GM12878 (cell line): Measurements from ENCODE around the gene PADI2. TPM values are rescaled to one million over a fixed set of nuclear protein-coding genes. Genes with fewer than 3 reads are reported as not detected.

Source experiments
- ATAC-seq: fragments of 200-7000 bp; cut with Tn5 transposase; 3 replicates; pipeline ENCODE4 v1.9.1; 2020; ENCODE audit warnings: mild to moderate bottlenecking, moderate library complexity
- BruUV-seq: library from RNA; stranded (reverse); fragments of 400-500 nt; replicated peaks from 2 replicates; lab custom pipeline; 2021; lab: Mats Ljungman, UMichigan
- CTCF ChIA-PET: fragments of 300-600 bp; sonication (Branson Sonifier 250); formaldehyde crosslinking; extraction: SDS; loops from one replicate; lab custom pipeline; 2021; ENCODE audit warnings: inconsistent platforms; lab: Yijun Ruan, JAX
- POLR2A ChIA-PET: fragments of 350-600 bp; formaldehyde crosslinking; extraction: SDS; loops from one replicate; lab custom pipeline; 2021; ENCODE audit warnings: inconsistent platforms; lab: Charles Lee
- RAD21 ChIA-PET: fragments of 300-600 bp; sonication (Branson Sonifier 250); formaldehyde crosslinking; loops from one replicate; lab custom pipeline; 2023; ENCODE audit warnings: antibody characterized with exemption; ENCODE audit not compliant: unreplicated experiment; lab: Charles Lee
- SMC1A ChIA-PET: fragments of 300-600 bp; sonication (Branson Sonifier 250); formaldehyde crosslinking; loops from one replicate; lab custom pipeline; 2023; ENCODE audit not compliant: unreplicated experiment, uncharacterized antibody; lab: Charles Lee
- DNase-seq: peaks from one replicate; pipeline ENCODE4 v3.0.0-alpha.2; 2011; ENCODE audit warnings: low read depth, low spot score
- FAIRE-seq: peaks from 3 replicates; lab custom pipeline; 2011; peaks lifted over from hg19 to GRCh38; lab: Jason Lieb, UNC
- H2AFZ ChIP-seq: 2 replicates; pipeline ENCODE4 v1.6.0; 2011; ENCODE audit warnings: low read depth, low read length, control low read depth; ENCODE audit not compliant: control insufficient read depth
- H3K27ac ChIP-seq: 2 replicates; pipeline ENCODE4 v1.5.1; 2011; ENCODE audit warnings: control low read depth; ENCODE audit not compliant: control insufficient read depth, insufficient read depth
- H3K27me3 ChIP-seq, 2 experiments: replicated peaks in 1 of 2; 2 replicates each; pipeline versions ENCODE4 v1.6.0 to v1.6.1; 2011; ENCODE audit warnings: low read length in 1 of 2; ENCODE audit not compliant: control insufficient read depth in 2 of 2, insufficient read depth in 2 of 2
- H3K36me3 ChIP-seq, 2 experiments: 2 replicates each; pipeline ENCODE4 v1.5.1; 2011; ENCODE audit warnings: low read length in 1 of 2; ENCODE audit not compliant: control insufficient read depth in 2 of 2, insufficient read depth in 2 of 2
- H3K4me1 ChIP-seq: 2 replicates; pipeline ENCODE4 v1.6.1; 2011; ENCODE audit warnings: mild to moderate bottlenecking, low read length, moderate library complexity, mixed read lengths; ENCODE audit not compliant: control insufficient read depth, insufficient read depth
- H3K4me2 ChIP-seq: 2 replicates; pipeline ENCODE4 v1.6.0; 2011; ENCODE audit warnings: control low read depth; ENCODE audit not compliant: control insufficient read depth, insufficient read depth
- H3K4me3 ChIP-seq: fragments of 200-600 bp; sonication (generic); 2 replicates; pipeline ENCODE4 v1.5.1; 2016
- H3K79me2 ChIP-seq: 2 replicates; pipeline ENCODE4 v1.6.0; 2011; ENCODE audit warnings: low read length; ENCODE audit not compliant: control insufficient read depth, insufficient read depth
- H3K9ac ChIP-seq: 2 replicates; pipeline ENCODE4 v1.8.0; 2011; ENCODE audit warnings: low read length, control low read depth, mixed read lengths; ENCODE audit not compliant: control insufficient read depth, insufficient read depth
- H3K9me3 ChIP-seq: replicated peaks from 3 replicates; pipeline ENCODE4 v1.5.1; 2011; ENCODE audit warnings: mild to moderate bottlenecking, low read length; ENCODE audit not compliant: control insufficient read depth, insufficient read depth
- H4K20me1 ChIP-seq: 2 replicates; pipeline ENCODE4 v1.6.0; 2011; ENCODE audit not compliant: control insufficient read depth, insufficient read depth
- CEBPZ ChIP-seq: fragments of 150-350 bp; IDR thresholded peaks from 2 replicates; pipeline ENCODE4 v1.6.1; 2016; ENCODE audit warnings: low read depth, low read length
- IKZF1 ChIP-seq: fragments of 450-650 bp; conservative IDR thresholded peaks from 2 replicates; pipeline ENCODE4 v1.6.1; 2017; ENCODE audit warnings: antibody characterized with exemption, mild to moderate bottlenecking
- KAT2A ChIP-seq: conservative IDR thresholded peaks from 2 replicates; pipeline ENCODE4 v1.6.1; 2011; ENCODE audit warnings: low read depth, low read length; ENCODE audit not compliant: control insufficient read depth
- MYB ChIP-seq: fragments of 150-350 bp; IDR thresholded peaks from 2 replicates; pipeline ENCODE4 v1.6.1; 2014; ENCODE audit warnings: mild to moderate bottlenecking, low read depth, low read length, borderline replicate concordance
- SIN3A ChIP-seq: IDR thresholded peaks from 2 replicates; pipeline ENCODE4 v1.6.1; 2012; ENCODE audit warnings: low read depth, low read length, improper control_type of control experiment
- SRF ChIP-seq, 2 experiments: IDR thresholded peaks; 2 replicates each; pipeline ENCODE4 v1.6.1; 2011; ENCODE audit warnings: low read depth in 2 of 2, low read length in 2 of 2, mild to moderate bottlenecking in 1 of 2, moderate library complexity in 1 of 2
- ZNF24 ChIP-seq: fragments of 450-650 bp; IDR thresholded peaks from 2 replicates; pipeline ENCODE4 v1.6.1; 2017; ENCODE audit warnings: antibody characterized with exemption, mild to moderate bottlenecking
- ZNF687 ChIP-seq: fragments of 450-650 bp; IDR thresholded peaks from 2 replicates; pipeline ENCODE4 v1.6.1; 2017; ENCODE audit warnings: mild to moderate bottlenecking, moderate library complexity
- WGBS: methylation state at CpG from one replicate; pipeline ENCODE4 v1.1.6; 2016; ENCODE audit warnings: low lambda C conversion rate; ENCODE audit not compliant: insufficient replicate concordance, insufficient coverage; ENCODE audit errors: missing lambda C conversion rate; 5-methylcytosine and 5-hydroxymethylcytosine counted together
- in situ Hi-C: fragments of 300-500 bp; cut with MboI; formaldehyde crosslinking; loops from 9 replicates; pipeline ENCODE4 v1.14.3; 2018; ENCODE audit warnings: mixed read lengths
- intact Hi-C: fragments of 100-400 bp; cut with micrococcal nuclease; formaldehyde crosslinking; loops from one replicate; pipeline ENCODE4 v1.14.2; 2022; ENCODE audit not compliant: unreplicated experiment
- polyA plus RNA-seq, 11 experiments: library from polyadenylated mRNA; depleted of rRNA in 4 of 11; unstranded in 6 of 11; stranded (reverse) in 5 of 11; fragments of >200 nt; fragmentation: Nextera tagmentation in 4 of 11; fragmentation: Illumina TruSeq in 1 of 11; extraction: Ambion mirVana in 4 of 11; extraction: Trizol in 1 of 11; gene quantifications; 1 replicate in 1 of 11; 2 replicates in 10 of 11; pipeline versions ENCODE4 v1.2.1 to v1.2.3, GENCODE V29; 2011 to 2016; ENCODE audit warnings: inconsistent platforms in 2 of 11, missing spikeins in 2 of 11, low read depth in 1 of 11
- total RNA-seq, 4 experiments: library from RNA; depleted of rRNA in 3 of 4; stranded (reverse); fragments of >200 nt in 3 of 4; fragmentation: Illumina TruSeq in 1 of 4; extraction: Trizol in 1 of 4; gene quantifications; 2 replicates each; pipeline versions ENCODE4 v1.2.1 to v1.2.3, GENCODE V29; 2013 to 2021

The PADI2 gene
- total and polyA plus RNA-seq, 10 of the 15 experiments (the other 5 are each of a cell fraction or from before 2014, with no cell fraction given): 0.05 to 3.0 (median 0.10) TPM; not detected in 1

- Histone ChIP-seq H4K20me1 (no peaks in the 10 kb centered on the region), H3K36me3 (no peaks in the 10 kb centered on the region), H3K4me3 (no peak overlapping the region), H3K4me2 (no peak overlapping the region), H2AFZ (no peak overlapping the region), H3K9me3 (peaks cover 2% of the 10 kb centered on the region; the same call in 2 of the 3 replicates), H3K27me3 (no peaks in the 10 kb centered on the region), H3K27ac (no peak overlapping the region), H3K79me2 (no peaks in the 10 kb centered on the region), H3K4me1 (no peaks in the 10 kb centered on the region), H3K9ac (no peak overlapping the region)
- ChIA-PET POLR2A (no interaction called here), CTCF (interaction anchor here (1.1 to 1.4 kb wide), 4 partner anchors 9 to 171 kb away, joined by 3 to 8 read pairs (median 3); no protein-coding TSS in a partner anchor), RAD21 (interaction anchor here (0.9 to 1.8 kb wide), 2 partner anchors 62 to 172 kb away, joined by 3 to 5 read pairs; no protein-coding TSS in a partner anchor), SMC1A (interaction anchor here (1.3 to 1.8 kb wide), 2 partner anchors 54 to 56 kb away, joined by 4 to 7 read pairs; partner anchors contain the start of gene PADI2)
- BruUV-seq: no TSS peak
- DNase-seq (no peak), ATAC-seq (no peak), FAIRE-seq (no peak)
- in situ Hi-C loops: no loop called here
- WGBS: 62% methylated on average over 7 of the region's 7 CpGs
- TF ChIP-seq ZNF687 (no peak), SRF (IDR thresholded peaks at IDR 0.05; ENCODE audit: low read depth in 2 of 2, low read length in 2 of 2) (no peak), KAT2A (no peak), MYB (no peak), ZNF24 (no peak), CEBPZ (no peak), SIN3A (no peak), IKZF1 (no peak)
- intact Hi-C loops: no loop called here
These were observed 53.6 kb downstream of the PADI2 start for GRCh38 chr1:17065666-17066065.
